Esophagus (tissue), 2 donors: ENCODE measurements around the gene STARD3. TPM values are rescaled to one million over a fixed set of nuclear protein-coding genes. Genes with fewer than 3 reads are reported as not detected.

ENCODE experiments used
- H3K27ac ChIP-seq, 2 donors: one replicate each; pipeline ENCODE4 v1.5.1; 2013; ENCODE audit warnings: low read depth in 2 of 2, mild to moderate bottlenecking in 2 of 2, inconsistent platforms in 1 of 2, low read length in 1 of 2, moderate library complexity in 1 of 2
- H3K27me3 ChIP-seq, 2 donors: one replicate each; pipeline ENCODE4 v1.6.1; 2013; ENCODE audit warnings: low read length in 2 of 2, control low read depth in 1 of 2, mild to moderate bottlenecking in 1 of 2; ENCODE audit not compliant: insufficient read depth in 2 of 2, control insufficient read depth in 1 of 2
- H3K36me3 ChIP-seq, 2 donors: one replicate each; pipeline ENCODE4 v1.6.1; 2013; ENCODE audit warnings: low read length in 1 of 2; ENCODE audit not compliant: control insufficient read depth in 2 of 2, insufficient read depth in 2 of 2
- H3K4me1 ChIP-seq, 2 donors: one replicate each; pipeline ENCODE4 v1.6.1; 2013; ENCODE audit warnings: low read length in 1 of 2; ENCODE audit not compliant: control insufficient read depth in 2 of 2, insufficient read depth in 2 of 2
- H3K4me3 ChIP-seq, 2 donors: one replicate each; pipeline ENCODE4 v1.5.1; 2013; ENCODE audit warnings: low read length in 2 of 2, mild to moderate bottlenecking in 2 of 2, low read depth in 1 of 2, moderate library complexity in 1 of 2
- H3K9me3 ChIP-seq, 2 donors: one replicate each; pipeline ENCODE4 v1.6.1; 2013; ENCODE audit warnings: mild to moderate bottlenecking in 2 of 2, low read depth in 1 of 2, low read length in 1 of 2, moderate library complexity in 1 of 2; ENCODE audit not compliant: control insufficient read depth in 2 of 2, insufficient read depth in 1 of 2
- WGBS, 2 donors: extraction: QIAGEN DNeasy Blood & Tissue Kit; methylation state at CpG; one replicate each; pipeline ENCODE4 v1.1.7; 2013; 5-methylcytosine and 5-hydroxymethylcytosine counted together
- polyA plus RNA-seq, 2 donors: library from polyadenylated mRNA; stranded (reverse); fragments of 200-250 nt; gene quantifications; one replicate each; pipeline ENCODE4 v1.2.3, GENCODE V29; 2013
- donor health status: healthy with polysubstance abuse.
- donor health status: Bipolar disorder and iron deficiency.

The STARD3 gene
- polyA plus RNA-seq, 2 donors, result 44.6 to 44.9 TPM

- Histone ChIP-seq H3K9me3 (no peaks in the 10 kb centered on the region), H3K4me1 (peaks cover 3 to 5% of the 10 kb centered on the region in 2 donors), H3K4me3 (no peak overlapping the region), H3K36me3 (peaks cover 0 to 16% of the 10 kb centered on the region in 2 donors), H3K27ac (no peak overlapping the region), H3K27me3 (no peaks in the 10 kb centered on the region)
- WGBS, 2 donors, result 65 to 71% methylated on average over 14 of the region's 14 CpGs
Measured at GRCh38 chr17:39653662-39654331, 16.9 kb downstream of the STARD3 start.

GRCh38 chr17:39655105-39655504 is 18.2 kb downstream of the STARD3 start:
- Histone ChIP-seq H3K4me3 (no peak overlapping the region), H3K9me3 (no peaks in the 10 kb centered on the region), H3K36me3 (peaks cover 1 to 26% of the 10 kb centered on the region in 2 donors), H3K27ac (no peak overlapping the region), H3K27me3 (no peaks in the 10 kb centered on the region), H3K4me1 (peaks cover 3 to 6% of the 10 kb centered on the region in 2 donors)
- WGBS, 2 donors, result 85% methylated on average over 2 of the region's 2 CpGs

GRCh38 chr17:39658346-39658745 is 21.4 kb downstream of the STARD3 start:
- H3K36me3 ChIP-seq, result peaks cover 3 to 42% of the 10 kb centered on the region in 2 donors
- H3K4me3 ChIP-seq, result no peak overlapping the region
- H3K27me3 ChIP-seq, result no peaks in the 10 kb centered on the region
- no peaks in the 10 kb centered on the region for H3K9me3 ChIP-seq
- peaks cover 3 to 20% of the 10 kb centered on the region in 2 donors for H3K4me1 ChIP-seq
- no peak overlapping the region for H3K27ac ChIP-seq
- 95 to 96% methylated on average over 11 of the region's 11 CpGs for WGBS, 2 donors

GRCh38 chr17:39658760-39659159 is 21.8 kb downstream of the STARD3 start:
- no peak overlapping the region for H3K4me3 ChIP-seq
- H3K27ac ChIP-seq, result peak overlapping the region in 1 of 2 donors; percentile 41
- peaks cover 3 to 42% of the 10 kb centered on the region in 2 donors for H3K36me3 ChIP-seq
- H3K4me1 ChIP-seq, result peaks cover 6 to 21% of the 10 kb centered on the region in 2 donors
- 88 to 93% methylated on average over 3 of the region's 3 CpGs for WGBS, 2 donors
- no peaks in the 10 kb centered on the region for H3K27me3 ChIP-seq
- H3K9me3 ChIP-seq, result no peaks in the 10 kb centered on the region

GRCh38 chr17:39659279-39660010 is 22.5 kb downstream of the STARD3 start:
- H3K4me3 ChIP-seq, result no peak overlapping the region
- H3K9me3 ChIP-seq, result no peaks in the 10 kb centered on the region
- peaks cover 7 to 26% of the 10 kb centered on the region in 2 donors for H3K4me1 ChIP-seq
- WGBS, 2 donors, result 56 to 65% methylated on average over 15 of the region's 15 CpGs
- H3K27me3 ChIP-seq, result no peaks in the 10 kb centered on the region
- H3K27ac ChIP-seq, result peak overlapping the region; percentile 28 to 41
- peaks cover 3 to 44% of the 10 kb centered on the region in 2 donors for H3K36me3 ChIP-seq

GRCh38 chr17:39660011-39660360 is 23.0 kb downstream of the STARD3 start:
- WGBS, 2 donors, result 75 to 90% methylated on average over 5 of the region's 5 CpGs
- no peaks in the 10 kb centered on the region for H3K9me3 ChIP-seq
- H3K27ac ChIP-seq, result peak overlapping the region in 1 of 2 donors; percentile 28
- H3K27me3 ChIP-seq, result no peaks in the 10 kb centered on the region
- peaks cover 3 to 44% of the 10 kb centered on the region in 2 donors for H3K36me3 ChIP-seq
- no peak overlapping the region for H3K4me3 ChIP-seq
- peaks cover 7 to 29% of the 10 kb centered on the region in 2 donors for H3K4me1 ChIP-seq

- H3K4me3 ChIP-seq, result no peak overlapping the region
- H3K27me3 ChIP-seq, result no peaks in the 10 kb centered on the region
- H3K27ac ChIP-seq, result peak overlapping the region; percentile 21 to 42
- H3K36me3 ChIP-seq, result peaks cover 3 to 44% of the 10 kb centered on the region in 2 donors
- H3K9me3 ChIP-seq, result no peaks in the 10 kb centered on the region
- 83 to 88% methylated on average over 35 of the region's 35 CpGs for WGBS, 2 donors
- peaks cover 7 to 29% of the 10 kb centered on the region in 2 donors for H3K4me1 ChIP-seq
Measured at GRCh38 chr17:39660397-39661385, 23.7 kb downstream of the STARD3 start.

- H3K4me1 ChIP-seq, result peaks cover 7 to 31% of the 10 kb centered on the region in 2 donors
- H3K27me3 ChIP-seq, result no peaks in the 10 kb centered on the region
- no peaks in the 10 kb centered on the region for H3K9me3 ChIP-seq
- H3K4me3 ChIP-seq, result no peak overlapping the region
- 67 to 82% methylated on average over 8 of the region's 8 CpGs for WGBS, 2 donors
- peak overlapping the region; percentile 16 to 46 for H3K27ac ChIP-seq
- H3K36me3 ChIP-seq, result peaks cover 3 to 39% of the 10 kb centered on the region in 2 donors
Measured at GRCh38 chr17:39661744-39662541, 25.0 kb downstream of the STARD3 start.
